COLO829 (cell line): ENCODE data around the gene LMBR1.
"Not testable (repeated sequence)": the region's sequence is repeated elsewhere in the genome, so short reads cannot be mapped to it uniquely, and the experiment has no call there.

Source experiments
- DNase-seq: peaks from one replicate; pipeline ENCODE4 v3.0.0; 2012; ENCODE audit warnings: low spot score

Gene LMBR1

GRCh38 chr7:156906200-156906649 lies 13.2 kb upstream of the LMBR1 start:
- DNase-seq = no peak

DNA sequence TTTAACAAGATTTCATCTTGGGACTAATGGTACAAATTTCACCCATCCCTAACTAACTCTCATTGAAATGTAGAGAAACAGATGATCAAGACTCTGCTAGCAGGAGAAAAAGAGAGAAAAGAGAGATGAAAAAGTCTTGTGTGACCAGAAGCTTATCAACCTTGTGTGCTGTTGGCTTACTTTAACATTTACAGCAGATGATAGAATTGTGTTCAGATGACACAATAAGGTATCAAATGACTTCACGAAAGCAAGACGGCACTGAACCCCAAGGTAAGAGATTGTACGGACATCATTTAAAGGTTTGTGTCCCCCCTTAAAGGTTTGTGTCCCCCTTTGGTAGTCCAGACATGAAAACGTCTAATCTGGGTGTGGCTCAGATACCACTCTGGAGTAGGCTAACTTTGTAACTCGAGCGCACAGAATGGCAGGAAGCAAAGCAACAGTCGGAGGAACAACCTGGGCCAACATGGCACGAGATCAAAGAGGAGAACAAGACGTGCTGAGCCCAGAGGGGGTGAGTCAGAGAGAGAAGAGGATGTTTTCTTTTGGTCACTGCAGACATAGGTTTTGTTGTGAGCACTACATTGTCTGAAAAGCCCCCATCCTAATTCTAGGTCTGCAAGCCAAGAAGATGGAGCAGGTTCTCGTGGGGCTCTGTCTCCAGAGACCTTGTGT lies 10.4 kb upstream of the LMBR1 start:
- no peak for DNase-seq

GRCh38 chr7:156900093-156900492 lies 7.1 kb upstream of the LMBR1 start:
- DNase-seq = not testable (repeated sequence)

DNA sequence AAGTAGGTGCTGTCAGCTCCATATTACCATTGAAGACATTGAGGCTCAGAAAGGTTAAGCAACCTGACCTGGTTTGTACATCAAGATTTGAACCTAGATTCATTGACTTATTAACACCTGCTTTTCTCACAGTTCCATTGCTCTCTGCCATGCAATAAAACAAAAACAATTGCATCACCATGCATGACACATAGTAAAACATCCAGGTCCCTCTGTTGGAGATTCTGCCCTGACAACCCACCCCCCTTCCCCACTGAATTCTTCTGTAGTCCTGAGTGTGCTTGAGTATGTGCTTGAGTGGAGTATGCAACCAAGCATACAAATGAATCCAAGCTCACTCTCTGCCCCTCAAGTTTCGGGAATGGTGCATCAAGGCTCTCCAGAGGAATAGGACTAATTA lies 6.0 kb upstream of the LMBR1 start:
- DNase-seq = no peak

DNA sequence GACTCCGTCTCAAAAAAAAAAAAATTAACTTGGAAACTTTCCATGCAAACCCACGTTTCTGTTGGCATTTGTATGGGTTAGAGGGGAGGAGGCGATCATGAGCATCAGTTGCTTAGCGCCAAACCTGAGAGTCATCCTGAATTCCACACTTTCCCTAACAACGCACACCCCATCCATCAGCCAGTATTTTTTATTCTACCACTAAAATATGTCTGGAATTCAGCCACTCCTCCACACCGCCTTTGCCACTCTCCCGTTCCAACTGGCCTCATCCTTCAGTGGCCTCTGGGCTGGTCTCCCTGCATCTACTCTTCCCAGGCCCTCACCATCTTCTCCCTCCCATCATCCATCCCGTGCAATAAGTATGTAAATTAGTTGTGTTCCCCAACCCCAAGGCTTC lies 4.7 kb upstream of the LMBR1 start:
- DNase-seq = no peak

GRCh38 chr7:156896388-156897022 lies 3.5 kb upstream of the LMBR1 start:
- no peak for DNase-seq

DNA sequence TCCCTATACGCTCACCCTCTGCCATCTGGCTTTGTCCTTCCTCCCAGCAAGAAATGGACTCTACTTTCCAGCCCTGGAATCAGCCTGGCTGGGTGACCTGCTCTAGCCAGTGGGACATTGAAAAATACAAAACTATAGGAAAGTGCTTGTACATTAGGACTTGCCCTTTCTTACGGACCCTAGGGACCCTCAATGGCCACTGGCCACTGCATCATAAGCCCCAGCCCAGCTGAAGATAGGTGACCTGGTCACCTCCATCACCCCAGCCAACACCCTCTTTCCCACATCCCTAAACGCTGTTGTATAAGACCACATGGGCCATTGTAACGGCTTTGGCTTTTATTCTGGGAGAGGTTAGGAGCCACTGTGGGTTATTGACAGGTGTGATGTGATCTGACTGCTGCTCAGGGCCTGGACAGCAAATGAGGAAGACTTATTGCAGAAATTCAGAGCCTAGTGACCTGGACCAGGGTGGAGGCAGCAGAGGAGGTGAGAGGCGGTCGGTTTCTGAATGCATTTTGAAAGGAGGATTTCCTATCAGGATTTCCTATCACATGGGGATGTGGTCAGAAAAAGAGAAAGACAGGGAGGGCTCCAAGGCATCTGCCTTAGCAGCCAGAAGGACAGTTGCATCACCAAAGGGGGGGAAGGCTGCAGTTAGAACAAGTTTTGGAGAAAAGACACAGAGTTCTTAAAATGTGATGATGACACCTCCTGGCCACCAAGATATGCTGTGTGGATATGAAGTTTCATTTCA lies 2.2 kb upstream of the LMBR1 start:
- DNase-seq = no peak

GRCh38 chr7:156892081-156892800 lies 742 bp downstream of the LMBR1 start:
- DNase-seq = peak; percentile 2

DNA sequence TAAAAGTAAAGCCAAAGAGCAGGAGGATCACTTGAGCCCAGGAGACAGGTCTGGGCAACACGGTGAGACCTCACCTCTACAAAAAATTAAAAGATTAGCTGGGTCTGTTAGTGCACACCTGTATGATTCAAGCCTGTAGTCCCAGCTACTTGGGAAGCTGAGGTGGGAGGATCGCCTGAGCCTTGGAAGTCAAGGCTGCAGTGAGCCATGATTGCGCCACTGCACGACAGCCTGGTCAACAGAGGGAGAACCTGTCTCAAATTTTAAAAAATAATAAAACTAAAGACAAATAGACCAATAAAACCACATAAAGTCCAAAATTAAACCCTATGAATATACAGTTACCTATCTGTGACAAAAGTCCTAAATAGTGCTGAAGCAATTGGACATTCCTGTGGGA lies 3.2 kb downstream of the LMBR1 start:
- no peak for DNase-seq

GRCh38 chr7:156889089-156889488 lies 3.9 kb downstream of the LMBR1 start:
- no peak for DNase-seq

DNA sequence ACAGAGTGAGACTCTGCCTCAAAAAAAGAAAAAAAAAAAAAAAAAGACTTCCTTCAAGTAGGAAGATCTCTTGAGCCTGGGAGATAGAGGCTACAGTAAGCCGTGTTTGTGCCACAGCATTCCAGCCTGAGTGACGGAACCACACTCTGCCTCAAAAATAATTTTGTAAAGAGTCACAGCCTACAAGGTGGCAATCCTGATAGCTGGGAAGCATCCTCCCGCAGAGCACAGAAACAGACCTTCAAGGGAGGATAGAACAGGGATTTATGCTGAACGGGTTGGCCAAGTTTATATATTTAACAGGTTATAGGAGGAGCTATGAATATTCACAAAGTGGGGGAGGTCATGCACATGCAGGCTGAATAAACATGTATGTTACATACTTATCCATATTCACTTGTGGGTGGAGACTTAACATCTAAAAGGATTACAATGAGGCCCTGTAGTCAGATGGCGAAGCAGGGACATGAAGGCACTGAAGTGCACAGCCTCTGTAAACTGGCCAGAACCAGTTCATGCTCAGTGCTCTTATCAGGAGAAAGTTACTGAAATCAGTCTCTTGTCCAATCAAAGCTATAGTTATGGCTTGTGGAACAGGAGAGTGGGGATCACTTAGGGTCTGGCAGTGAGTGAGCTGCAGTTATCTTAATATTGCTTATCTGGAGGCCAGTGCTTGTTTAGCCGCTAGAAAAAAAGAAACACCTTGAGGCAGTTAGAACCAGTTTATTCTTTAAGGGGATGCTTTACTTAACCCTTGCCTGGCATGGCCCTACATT lies 6.8 kb downstream of the LMBR1 start:
- DNase-seq = no peak

- no peak for DNase-seq
These were observed 11.3 kb downstream of the LMBR1 start for GRCh38 chr7:156881679-156882078.

DNA sequence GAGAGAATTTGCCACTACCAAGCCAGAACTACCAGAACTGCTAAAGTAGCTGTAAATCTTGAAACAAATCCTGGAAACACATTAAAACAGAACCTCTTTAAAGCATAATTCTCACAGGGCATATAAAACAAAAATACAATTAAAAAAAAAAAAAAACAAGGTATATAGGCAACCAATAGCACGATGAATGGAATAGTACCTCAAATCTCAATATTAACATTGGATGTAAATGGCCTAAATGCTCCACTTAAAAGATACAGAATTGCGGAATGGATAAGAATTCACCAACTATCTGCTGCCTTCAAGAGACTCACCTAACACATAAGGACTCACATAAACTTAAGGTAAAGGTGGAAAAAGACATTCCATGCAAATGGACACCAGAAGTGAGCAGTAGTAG lies 17.2 kb downstream of the LMBR1 start:
- DNase-seq = no peak

- DNase-seq = not testable (repeated sequence)
These were observed 24.6 kb downstream of the LMBR1 start for GRCh38 chr7:156868363-156868762.

DNA sequence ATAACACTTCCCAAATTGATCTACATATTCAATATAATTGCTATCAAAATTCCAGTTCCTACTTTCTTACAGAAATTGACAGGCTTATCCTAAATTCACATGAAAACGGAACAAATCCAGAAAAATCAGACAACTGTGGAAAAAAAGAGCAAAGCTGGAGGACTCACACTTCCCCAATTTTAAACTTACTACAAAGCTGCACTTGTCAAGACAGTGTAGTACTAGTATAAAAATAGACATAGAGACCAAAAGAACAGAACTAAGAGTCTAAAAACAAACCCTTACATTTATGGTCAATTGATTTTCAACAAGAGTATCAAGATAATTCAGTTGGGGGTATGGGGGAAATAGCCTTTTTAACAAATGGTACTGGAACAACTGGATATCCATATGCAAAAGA lies 27.5 kb downstream of the LMBR1 start:
- no peak for DNase-seq

DNA sequence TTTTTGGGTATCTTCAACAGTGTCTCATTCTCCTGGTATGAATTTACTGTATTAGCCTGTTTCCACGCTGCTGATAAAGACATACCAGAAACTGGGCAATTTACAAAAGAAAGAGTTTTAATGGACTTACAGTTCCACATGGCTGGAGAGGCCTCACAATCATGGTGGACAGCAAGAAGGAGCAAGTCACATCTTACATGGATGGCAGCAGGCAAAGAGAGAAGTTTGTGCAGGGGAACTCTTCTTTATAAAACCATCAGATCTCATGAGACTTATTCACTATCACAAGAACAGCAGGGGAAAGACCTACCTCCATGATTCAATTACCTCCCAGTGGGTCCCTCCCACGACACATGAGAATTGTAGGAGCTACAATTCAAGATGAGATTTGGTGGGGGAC lies 31.0 kb downstream of the LMBR1 start:
- not testable (repeated sequence) for DNase-seq

GRCh38 chr7:156861212-156861611 lies 31.8 kb downstream of the LMBR1 start:
- no peak for DNase-seq

DNA sequence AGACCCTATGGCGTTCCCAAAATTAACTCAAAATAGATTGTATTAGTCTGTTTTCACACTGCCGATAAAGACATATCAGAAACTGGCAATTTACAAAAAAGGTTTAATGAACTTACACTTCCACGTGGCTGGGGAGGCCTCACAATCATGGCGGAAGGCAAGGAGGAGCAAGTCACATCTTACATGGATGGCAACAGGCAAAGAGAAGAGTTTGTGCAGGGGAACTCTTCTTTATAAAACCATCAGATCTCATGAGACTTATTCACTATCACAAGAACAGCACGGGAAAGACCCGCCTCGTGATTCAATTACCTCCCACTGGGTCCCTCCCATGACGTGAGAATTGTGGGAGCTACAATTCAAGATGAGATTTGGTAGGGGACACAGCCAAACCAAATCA lies 32.9 kb downstream of the LMBR1 start:
- DNase-seq = not testable (repeated sequence)

- DNase-seq = no peak
These were observed 34.5 kb downstream of the LMBR1 start for GRCh38 chr7:156858523-156858922.

DNA sequence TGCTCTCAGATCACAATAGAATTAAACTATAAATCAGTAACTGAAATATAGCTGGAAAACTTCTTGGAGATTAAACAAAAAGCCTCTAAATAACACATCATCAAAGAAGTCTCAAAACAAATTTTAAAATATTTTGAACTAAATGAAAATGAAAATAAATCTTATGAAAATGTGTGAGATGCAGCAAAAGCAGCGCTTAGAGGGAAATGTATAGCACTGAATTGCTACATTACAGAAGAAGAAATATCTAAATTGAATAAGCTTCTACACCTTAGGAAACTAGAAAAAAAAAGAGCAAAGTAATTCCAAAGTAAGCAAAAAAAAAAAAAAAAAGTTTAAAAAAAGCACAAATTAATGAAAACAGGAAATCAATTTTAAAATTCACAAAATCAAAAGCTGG lies 35.2 kb downstream of the LMBR1 start:
- no peak for DNase-seq

- DNase-seq = no peak
These were observed 38.3 kb downstream of the LMBR1 start for GRCh38 chr7:156854654-156855053.

DNA sequence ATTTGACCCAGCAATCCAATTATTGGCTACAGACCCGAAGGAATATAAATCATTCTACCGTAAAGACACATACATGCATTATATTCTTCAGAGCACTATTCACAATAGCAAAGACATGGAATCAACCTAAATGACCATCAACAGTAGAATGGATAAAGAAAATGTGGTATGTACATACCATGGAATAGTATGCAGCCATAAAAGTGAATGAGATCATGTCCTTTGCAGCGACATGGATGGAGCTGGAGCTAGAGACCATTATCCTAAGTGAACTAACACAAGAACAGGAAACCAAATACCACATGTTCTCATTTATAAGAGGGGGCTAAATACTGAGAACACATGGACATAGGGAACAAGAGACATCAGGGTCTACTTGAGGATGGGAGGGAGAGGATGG lies 44.0 kb downstream of the LMBR1 start:
- no peak for DNase-seq
